Left kidney (tissue), 2 donors: ENCODE data around the gene RILPL1. TPM values are rescaled to one million over a fixed set of nuclear protein-coding genes. Genes with fewer than 3 reads are reported as not detected.
"Not testable (repeated sequence)": the region's sequence is repeated elsewhere in the genome, so short reads cannot be mapped to it uniquely, and the experiment has no call there.

Experiments
- DNase-seq: peaks from one replicate; pipeline ENCODE4 v3.0.0-alpha.2; 2013
- polyA plus RNA-seq: library from polyadenylated mRNA; unstranded; fragments of 120-200 nt; gene quantifications from one replicate; pipeline ENCODE4 v1.2.1, GENCODE V29; 2013; ENCODE audit not compliant: insufficient read length

RILPL1 gene
- polyA plus RNA-seq, 1 donor = 22.1 TPM

- no peak for DNase-seq
Observed at GRCh38 chr12:123433615-123434014, 99.9 kb downstream of the RILPL1 start.

- DNase-seq = not testable (repeated sequence)
Observed at GRCh38 chr12:123431951-123432817, 101.3 kb downstream of the RILPL1 start.

- DNase-seq = not testable (repeated sequence)
Observed at GRCh38 chr12:123429101-123429500, 104.4 kb downstream of the RILPL1 start.

- DNase-seq = no peak
Observed at GRCh38 chr12:123428591-123428990, 104.9 kb downstream of the RILPL1 start.

- no peak for DNase-seq
Observed at GRCh38 chr12:123427036-123427769, 106.3 kb downstream of the RILPL1 start.

GRCh38 chr12:123421314-123421713, 112.2 kb downstream of the RILPL1 start:
- no peak for DNase-seq

Other genes with a start within 250 kb of the RILPL1 start
- gene SBNO1, start 168.9 kb downstream of the RILPL1 start, polyA plus RNA-seq = 38.8 TPM
- 58.7 TPM for gene KMT5A, start 149.6 kb downstream of the RILPL1 start, polyA plus RNA-seq
- 5.3 TPM for gene RILPL2, start 97.0 kb downstream of the RILPL1 start, polyA plus RNA-seq
- 42.6 TPM for gene SNRNP35, start 75.6 kb downstream of the RILPL1 start, polyA plus RNA-seq
- 222 TPM for gene TMED2, start 50.8 kb upstream of the RILPL1 start, polyA plus RNA-seq
- 47.5 TPM for gene DDX55, start 68.4 kb upstream of the RILPL1 start, polyA plus RNA-seq
- gene EIF2B1, start 100.0 kb upstream of the RILPL1 start, polyA plus RNA-seq = 71.5 TPM
- 48.3 TPM for gene GTF2H3, start 100.1 kb upstream of the RILPL1 start, polyA plus RNA-seq
- 41.6 TPM for gene TCTN2, start 137.4 kb upstream of the RILPL1 start, polyA plus RNA-seq
- 32.1 TPM for gene ATP6V0A2, start 178.6 kb upstream of the RILPL1 start, polyA plus RNA-seq
- 7.5 TPM for gene DNAH10, start 228.6 kb upstream of the RILPL1 start, polyA plus RNA-seq